ENCODE data around the gene DIP2B. TPM values are rescaled to one million over a fixed set of nuclear protein-coding genes. Genes with fewer than 3 reads are reported as not detected.
"Not testable (repeated sequence)": the region's sequence is repeated elsewhere in the genome, so short reads cannot be mapped to it uniquely, and the experiment has no call there.

Gene DIP2B
- total RNA-seq, 1 donor from 2014 or later = 25.8 TPM

DNA sequence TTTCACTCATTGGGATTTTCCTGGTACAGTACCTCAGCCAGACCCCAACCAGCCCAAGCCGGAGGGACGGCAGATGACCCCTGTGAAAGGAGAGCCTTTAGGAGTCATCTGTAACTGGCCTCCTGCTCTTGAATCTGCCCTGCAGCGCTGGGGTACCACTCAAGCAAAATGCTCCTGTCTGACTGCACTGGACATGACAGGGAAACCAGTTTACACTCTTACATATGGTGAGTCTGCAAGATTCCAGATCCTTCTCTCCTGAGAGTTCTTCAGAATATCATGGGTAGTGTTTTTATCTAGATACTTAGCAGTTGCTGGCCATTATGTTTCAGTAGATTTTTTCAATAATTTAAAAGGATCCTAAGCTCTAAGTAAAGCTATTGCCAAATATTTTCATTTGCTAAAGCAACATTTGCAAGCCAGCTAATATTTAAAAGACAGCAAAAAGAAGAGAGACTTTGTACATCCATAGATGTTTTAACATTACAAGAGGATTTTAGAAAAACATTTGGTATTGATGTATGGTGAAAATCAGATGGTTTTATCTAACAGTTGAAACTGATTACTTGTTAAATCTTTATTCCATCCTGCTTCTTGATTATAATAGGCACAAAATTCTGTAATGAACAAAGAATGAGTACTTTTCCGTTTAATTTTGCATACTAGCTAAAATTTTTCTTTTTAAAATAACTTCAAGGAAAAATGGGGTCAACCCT is 174.0 kb downstream of the DIP2B start:
- H3K36me3 Mint-ChIP-seq (ENCODE audit: low read depth) = peaks cover 7% of the 10 kb centered on the region
- DNase-seq (ENCODE audit: low spot score) = no peak
- peaks cover 38% of the 10 kb centered on the region for H3K4me1 Mint-ChIP-seq (ENCODE audit: low read depth)
- peak overlapping the region; percentile 41 for H3K27ac Mint-ChIP-seq (ENCODE audit: unreplicated experiment)
- H3K4me3 Mint-ChIP-seq (ENCODE audit: unreplicated experiment) = no peak overlapping the region
- H3K9me3 Mint-ChIP-seq (ENCODE audit: low read depth) = no peaks in the 10 kb centered on the region
- TF ChIP-seq, protein P1, sequence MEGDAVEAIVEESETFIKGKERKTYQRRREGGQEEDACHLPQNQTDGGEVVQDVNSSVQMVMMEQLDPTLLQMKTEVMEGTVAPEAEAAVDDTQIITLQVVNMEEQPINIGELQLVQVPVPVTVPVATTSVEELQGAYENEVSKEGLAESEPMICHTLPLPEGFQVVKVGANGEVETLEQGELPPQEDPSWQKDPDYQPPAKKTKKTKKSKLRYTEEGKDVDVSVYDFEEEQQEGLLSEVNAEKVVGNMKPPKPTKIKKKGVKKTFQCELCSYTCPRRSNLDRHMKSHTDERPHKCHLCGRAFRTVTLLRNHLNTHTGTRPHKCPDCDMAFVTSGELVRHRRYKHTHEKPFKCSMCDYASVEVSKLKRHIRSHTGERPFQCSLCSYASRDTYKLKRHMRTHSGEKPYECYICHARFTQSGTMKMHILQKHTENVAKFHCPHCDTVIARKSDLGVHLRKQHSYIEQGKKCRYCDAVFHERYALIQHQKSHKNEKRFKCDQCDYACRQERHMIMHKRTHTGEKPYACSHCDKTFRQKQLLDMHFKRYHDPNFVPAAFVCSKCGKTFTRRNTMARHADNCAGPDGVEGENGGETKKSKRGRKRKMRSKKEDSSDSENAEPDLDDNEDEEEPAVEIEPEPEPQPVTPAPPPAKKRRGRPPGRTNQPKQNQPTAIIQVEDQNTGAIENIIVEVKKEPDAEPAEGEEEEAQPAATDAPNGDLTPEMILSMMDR (IDR thresholded peaks at IDR 0.05) = no peak
- H3K27me3 Mint-ChIP-seq (ENCODE audit: low read depth) = no peaks in the 10 kb centered on the region

DNA sequence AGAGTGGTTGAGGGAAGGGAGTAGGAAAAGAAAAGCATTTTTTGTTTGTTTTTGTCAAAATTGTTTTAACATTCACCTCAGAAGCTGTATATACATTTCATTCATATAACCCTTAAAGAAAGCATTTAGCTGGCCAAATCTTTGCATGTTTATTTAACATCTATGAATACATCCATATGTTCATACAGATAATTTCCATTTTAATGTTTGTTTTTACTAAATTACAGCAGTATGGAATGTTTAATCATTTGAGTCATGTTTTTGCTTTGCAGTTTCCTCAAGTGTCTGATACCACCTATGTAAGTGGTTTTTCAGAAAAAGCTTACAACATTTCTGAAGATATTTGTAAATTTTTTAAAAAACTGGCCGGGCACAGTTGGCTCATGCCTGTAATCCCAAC is 174.8 kb downstream of the DIP2B start:
- H3K4me3 Mint-ChIP-seq (ENCODE audit: unreplicated experiment) = no peak overlapping the region
- H3K36me3 Mint-ChIP-seq (ENCODE audit: low read depth) = peaks cover 10% of the 10 kb centered on the region
- H3K27ac Mint-ChIP-seq (ENCODE audit: unreplicated experiment) = no peak overlapping the region
- no peaks in the 10 kb centered on the region for H3K27me3 Mint-ChIP-seq (ENCODE audit: low read depth)
- H3K9me3 Mint-ChIP-seq (ENCODE audit: low read depth) = no peaks in the 10 kb centered on the region
- peaks cover 38% of the 10 kb centered on the region for H3K4me1 Mint-ChIP-seq (ENCODE audit: low read depth)
- DNase-seq (ENCODE audit: low spot score) = no peak
- TF ChIP-seq, protein P1 (IDR thresholded peaks at IDR 0.05) = no peak

GRCh38 chr12:50681064-50681463 is 176.3 kb downstream of the DIP2B start:
- Mint-ChIP-seq H3K4me1 (ENCODE audit: low read depth) (peaks cover 38% of the 10 kb centered on the region), H3K36me3 (ENCODE audit: low read depth) (peaks cover 12% of the 10 kb centered on the region)
- not testable (repeated sequence) for H3K27ac Mint-ChIP-seq (ENCODE audit: unreplicated experiment); H3K27me3 Mint-ChIP-seq (ENCODE audit: low read depth); H3K4me3 Mint-ChIP-seq (ENCODE audit: unreplicated experiment); H3K9me3 Mint-ChIP-seq (ENCODE audit: low read depth); DNase-seq (ENCODE audit: low spot score)

DNA sequence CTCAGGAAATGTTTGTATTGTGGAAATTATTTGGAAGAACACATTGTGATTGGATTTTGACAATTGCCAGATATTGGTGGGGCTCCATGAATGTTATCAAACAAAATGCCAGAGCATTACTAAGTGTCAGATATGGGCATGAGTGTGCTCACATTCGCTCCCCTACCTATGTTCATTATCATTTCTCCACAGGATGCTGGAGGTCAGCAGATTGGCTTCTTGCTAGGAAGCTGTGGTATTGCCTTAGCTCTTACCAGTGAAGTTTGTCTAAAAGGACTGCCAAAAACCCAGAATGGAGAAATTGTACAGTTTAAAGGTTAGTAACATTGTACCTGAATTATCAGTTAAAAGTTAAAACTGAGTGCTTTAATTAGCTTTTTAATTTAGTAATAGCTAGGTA is 180.9 kb downstream of the DIP2B start:
- no peak overlapping the region for H3K27ac Mint-ChIP-seq (ENCODE audit: unreplicated experiment)
- H3K4me1 Mint-ChIP-seq (ENCODE audit: low read depth) = no peaks in the 10 kb centered on the region
- DNase-seq (ENCODE audit: low spot score) = no peak
- no peaks in the 10 kb centered on the region for H3K9me3 Mint-ChIP-seq (ENCODE audit: low read depth)
- no peaks in the 10 kb centered on the region for H3K27me3 Mint-ChIP-seq (ENCODE audit: low read depth)
- H3K36me3 Mint-ChIP-seq (ENCODE audit: low read depth) = peaks cover 28% of the 10 kb centered on the region
- TF ChIP-seq, protein P1 (IDR thresholded peaks at IDR 0.05) = no peak
- no peak overlapping the region for H3K4me3 Mint-ChIP-seq (ENCODE audit: unreplicated experiment)

GRCh38 chr12:50686406-50686805 is 181.6 kb downstream of the DIP2B start:
- DNase-seq (ENCODE audit: low spot score) = no peak
- no peaks in the 10 kb centered on the region for H3K27me3 Mint-ChIP-seq (ENCODE audit: low read depth)
- H3K4me1 Mint-ChIP-seq (ENCODE audit: low read depth) = no peaks in the 10 kb centered on the region
- H3K27ac Mint-ChIP-seq (ENCODE audit: unreplicated experiment) = no peak overlapping the region
- H3K4me3 Mint-ChIP-seq (ENCODE audit: unreplicated experiment) = no peak overlapping the region
- H3K9me3 Mint-ChIP-seq (ENCODE audit: low read depth) = no peaks in the 10 kb centered on the region
- H3K36me3 Mint-ChIP-seq (ENCODE audit: low read depth) = peaks cover 28% of the 10 kb centered on the region
- TF ChIP-seq, protein P1 (IDR thresholded peaks at IDR 0.05) = no peak

DNA sequence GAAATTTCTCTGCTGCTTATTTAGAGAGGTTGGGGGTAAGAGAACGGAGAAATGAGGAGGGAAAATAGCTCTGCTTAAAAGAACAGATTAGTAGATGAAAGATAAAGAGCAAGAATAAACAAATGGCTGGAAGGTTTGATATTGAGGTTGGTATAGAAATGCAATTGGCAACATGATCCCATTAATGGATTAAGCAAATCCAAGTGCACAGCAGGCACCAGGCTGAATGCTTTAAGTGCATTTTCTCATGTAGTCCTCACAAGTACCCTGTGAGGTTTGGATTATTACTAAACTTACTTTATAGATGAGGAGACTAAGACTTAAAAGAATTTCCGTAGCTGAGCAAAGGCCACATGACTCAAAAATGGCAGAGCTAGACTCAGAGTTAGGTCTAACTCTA is 182.2 kb downstream of the DIP2B start:
- no peak overlapping the region for H3K27ac Mint-ChIP-seq (ENCODE audit: unreplicated experiment)

More for the DNA sequence above, 182.2 kb downstream of the DIP2B start:
- TF ChIP-seq, protein P1 (IDR thresholded peaks at IDR 0.05) = no peak
- Mint-ChIP-seq H3K27me3 (ENCODE audit: low read depth) (no peaks in the 10 kb centered on the region), H3K4me3 (ENCODE audit: unreplicated experiment) (no peak overlapping the region), H3K36me3 (ENCODE audit: low read depth) (peaks cover 25% of the 10 kb centered on the region), H3K9me3 (ENCODE audit: low read depth) (no peaks in the 10 kb centered on the region), H3K4me1 (ENCODE audit: low read depth) (no peaks in the 10 kb centered on the region)
- no peak for DNase-seq (ENCODE audit: low spot score)

Measured in chondrocyte (in vitro differentiated cells).